Fibroblast of mammary gland (primary cell): ENCODE data around the gene HERC3.

Source experiments
- DNase-seq: peaks from one replicate; pipeline ENCODE4 v3.0.0-alpha.2; 2010; ENCODE audit warnings: low read depth
- H3K4me3 ChIP-seq: 2 replicates; pipeline ENCODE4 v1.5.1; 2011; ENCODE audit warnings: low read depth, mild to moderate bottlenecking, low read length, moderate library complexity; ENCODE audit not compliant: control insufficient read depth
- CTCF ChIP-seq: conservative IDR thresholded peaks from 2 replicates; pipeline ENCODE4 v1.5.1; 2011; ENCODE audit warnings: low read depth, low read length, inconsistent platforms; ENCODE audit not compliant: control insufficient read depth, insufficient read depth

The HERC3 gene

GRCh38 chr4:88705223-88705622, 112.9 kb downstream of the HERC3 start:
- no peak for DNase-seq
- TF ChIP-seq CTCF = no peak
- H3K4me3 ChIP-seq = no peak overlapping the region

- no peak for TF ChIP-seq CTCF
- peak; percentile 31 for DNase-seq
- no peak overlapping the region for H3K4me3 ChIP-seq
Measured at GRCh38 chr4:88705805-88706492, 113.7 kb downstream of the HERC3 start.

GRCh38 chr4:88706574-88706973, 114.3 kb downstream of the HERC3 start:
- no peak overlapping the region for H3K4me3 ChIP-seq
- peak; percentile 75 for TF ChIP-seq CTCF
- peak; percentile 76 for DNase-seq

- no peak for DNase-seq
- no peak overlapping the region for H3K4me3 ChIP-seq
- TF ChIP-seq CTCF = no peak
Measured at GRCh38 chr4:88709989-88710388, 117.7 kb downstream of the HERC3 start.

- DNase-seq = no peak
- no peak overlapping the region for H3K4me3 ChIP-seq
- no peak for TF ChIP-seq CTCF
Measured at GRCh38 chr4:88713782-88714181, 121.5 kb downstream of the HERC3 start.

- no peak overlapping the region for H3K4me3 ChIP-seq
- no peak for DNase-seq
- no peak for TF ChIP-seq CTCF
Measured at GRCh38 chr4:88718098-88718497, 125.8 kb downstream of the HERC3 start.

- TF ChIP-seq CTCF = no peak
- H3K4me3 ChIP-seq = no peak overlapping the region
- DNase-seq = no peak
Measured at GRCh38 chr4:88719381-88719780, 127.1 kb downstream of the HERC3 start.
